IMR-90 (cell line): Measurements from ENCODE around the gene ROR2. TPM values are rescaled to one million over a fixed set of nuclear protein-coding genes. Genes with fewer than 3 reads are reported as not detected.
A peak's percentile ranks its signal among the peaks of the same experiment; 100 is the strongest.

ENCODE experiments used
- ATAC-seq: fragments of 200-7000 bp; cut with Tn5 transposase; 2 replicates; pipeline ENCODE4 v1.9.1; 2020; ENCODE audit warnings: low read depth, mild to moderate bottlenecking, moderate library complexity
- BruUV-seq: library from RNA; stranded (reverse); fragments of 400-500 nt; replicated peaks from 2 replicates; lab custom pipeline; 2021; lab: Mats Ljungman, UMichigan
- CTCF ChIA-PET: fragments of 300-600 bp; formaldehyde crosslinking; extraction: SDS; loops from one replicate; lab custom pipeline; 2021; ENCODE audit warnings: antibody characterized with exemption; lab: Yijun Ruan, JAX
- POLR2A ChIA-PET: fragments of 300-600 bp; sonication (Branson Sonifier 250); formaldehyde crosslinking; loops from one replicate; lab custom pipeline; 2022; ENCODE audit warnings: antibody characterized with exemption; ENCODE audit not compliant: unreplicated experiment; lab: Charles Lee
- DNase-seq: peaks from one replicate; pipeline ENCODE4 v3.0.0; 2013
- H2AFZ ChIP-seq: replicated peaks from 2 replicates; pipeline ENCODE3; 2013; ENCODE audit warnings: low read length, mild to moderate bottlenecking; ENCODE audit not compliant: poor library complexity
- H2AK5ac ChIP-seq: 2 replicates; pipeline ENCODE4 v1.6.1; 2013; ENCODE audit warnings: low read depth, low read length, inconsistent platforms
- H2AK9ac ChIP-seq: replicated peaks from 2 replicates; pipeline ENCODE3; 2013; ENCODE audit warnings: mild to moderate bottlenecking, low read depth, low read length, moderate library complexity; ENCODE audit not compliant: poor library complexity
- H2BK120ac ChIP-seq: 2 replicates; pipeline ENCODE4 v1.6.1; 2013; ENCODE audit warnings: low read depth, low read length, inconsistent platforms
- H2BK15ac ChIP-seq: 3 replicates; pipeline ENCODE4 v1.6.1; 2013; ENCODE audit warnings: low read depth, low read length, inconsistent platforms
- H2BK20ac ChIP-seq: 2 replicates; pipeline ENCODE4 v1.6.1; 2013; ENCODE audit warnings: low read depth, mild to moderate bottlenecking, inconsistent platforms, low read length, moderate library complexity
- H2BK5ac ChIP-seq: 2 replicates; pipeline ENCODE4 v1.6.1; 2013; ENCODE audit warnings: mild to moderate bottlenecking, low read depth, low read length, inconsistent platforms; ENCODE audit not compliant: poor library complexity, severe bottlenecking
- H3K14ac ChIP-seq: replicated peaks from 2 replicates; pipeline ENCODE4 v1.6.1; 2013; ENCODE audit warnings: low read depth, low read length, inconsistent platforms
- H3K18ac ChIP-seq: 2 replicates; pipeline ENCODE4 v1.6.1; 2013; ENCODE audit warnings: low read depth, low read length, control low read depth
- H3K23ac ChIP-seq: 2 replicates; pipeline ENCODE4 v1.6.1; 2013; ENCODE audit warnings: low read depth, low read length, inconsistent platforms
- H3K27ac ChIP-seq: 2 replicates; pipeline ENCODE4 v1.5.1; 2013; ENCODE audit warnings: mild to moderate bottlenecking, control low read depth, low read length; ENCODE audit not compliant: insufficient read depth
- H3K27me3 ChIP-seq: 2 replicates; pipeline ENCODE4 v1.6.1; 2013; ENCODE audit warnings: low read length; ENCODE audit not compliant: control insufficient read depth, insufficient read depth
- H3K36me3 ChIP-seq: 2 replicates; pipeline ENCODE4 v1.6.1; 2013; ENCODE audit warnings: low read length, mixed read lengths; ENCODE audit not compliant: control insufficient read depth, insufficient read depth
- H3K4ac ChIP-seq: 2 replicates; pipeline ENCODE4 v1.6.1; 2013; ENCODE audit warnings: low read depth, low read length, inconsistent platforms
- H3K4me1 ChIP-seq: 2 replicates; pipeline ENCODE4 v1.6.1; 2013; ENCODE audit warnings: low read length, mixed read lengths; ENCODE audit not compliant: control insufficient read depth, insufficient read depth
- H3K4me2 ChIP-seq: 2 replicates; pipeline ENCODE4 v1.6.1; 2013; ENCODE audit warnings: low read depth, mild to moderate bottlenecking, control low read depth, low read length, moderate library complexity
- H3K4me3 ChIP-seq: 2 replicates; pipeline ENCODE4 v1.5.1; 2013; ENCODE audit warnings: low read depth, mild to moderate bottlenecking, control low read depth, low read length, moderate library complexity; ENCODE audit not compliant: insufficient read depth
- H3K56ac ChIP-seq: 2 replicates; pipeline ENCODE4 v1.6.1; 2013; ENCODE audit warnings: low read length, inconsistent platforms; ENCODE audit not compliant: insufficient read depth; ENCODE audit errors: extremely low read depth
- H3K79me1 ChIP-seq, 2 experiments: 2 replicates each; pipeline ENCODE4 v1.6.1; 2013; ENCODE audit warnings: low read length in 2 of 2, inconsistent platforms in 1 of 2, low read depth in 1 of 2
- H3K9ac ChIP-seq: 2 replicates; pipeline ENCODE4 v1.6.1; 2013; ENCODE audit warnings: low read depth, low read length, control low read depth
- H3K9me1 ChIP-seq: 2 replicates; pipeline ENCODE4 v1.6.1; 2013; ENCODE audit warnings: low read length, inconsistent platforms; ENCODE audit not compliant: insufficient read depth
- H3K9me3 ChIP-seq: 2 replicates; pipeline ENCODE4 v1.6.1; 2013; ENCODE audit warnings: low read length; ENCODE audit not compliant: control insufficient read depth, insufficient read depth
- H4K20me1 ChIP-seq: 2 replicates; pipeline ENCODE4 v1.6.1; 2013; ENCODE audit warnings: low read length, inconsistent platforms; ENCODE audit not compliant: insufficient read depth
- H4K5ac ChIP-seq: 2 replicates; pipeline ENCODE4 v1.6.1; 2013; ENCODE audit warnings: mild to moderate bottlenecking, low read depth, low read length, control low read depth
- H4K8ac ChIP-seq, 2 experiments: 2 replicates each; pipeline ENCODE4 v1.6.1; 2013; ENCODE audit warnings: low read depth in 2 of 2, low read length in 2 of 2, control low read depth in 1 of 2, inconsistent platforms in 1 of 2
- H4K91ac ChIP-seq: 2 replicates; pipeline ENCODE4 v1.6.1; 2013; ENCODE audit warnings: low read depth, low read length, inconsistent platforms; ENCODE audit not compliant: insufficient read depth
- FOS ChIP-seq: fragments of 150-350 bp; IDR thresholded peaks from 2 replicates; pipeline ENCODE4 v1.6.1; 2016; ENCODE audit warnings: low read depth, low read length
- MAFK ChIP-seq: IDR thresholded peaks from 2 replicates; pipeline ENCODE4 v1.6.1; 2012; ENCODE audit warnings: low read depth, low read length, improper control_type of control experiment
- WGBS, 2 experiments: methylation state at CpG; one replicate each; pipeline versions ENCODE4 v1.1.5 to v1.1.7; 2013; ENCODE audit warnings: missing lambda C conversion rate in 2 of 2; ENCODE audit not compliant: insufficient read length in 1 of 2; ENCODE audit errors: extremely low coverage in 2 of 2; 5-methylcytosine and 5-hydroxymethylcytosine counted together
- dilution Hi-C: fragments of 300-500 bp; cut with HindIII; formaldehyde crosslinking; loops from one replicate; pipeline ENCODE4 v1.14.3; 2018; ENCODE audit warnings: low sequenced_read_pairs; ENCODE audit not compliant: unreplicated experiment
- in situ Hi-C: fragments of 300-500 bp; cut with MboI; formaldehyde crosslinking; loops from 3 replicates; pipeline ENCODE4 v1.14.3; 2019; ENCODE audit warnings: low sequenced_read_pairs, inconsistent platforms, mixed read lengths
- intact Hi-C: fragments of 100-400 bp; cut with micrococcal nuclease; formaldehyde crosslinking; loops from 2 replicates; pipeline ENCODE4 v1.10.0; 2022
- polyA plus RNA-seq, 3 experiments: library from polyadenylated mRNA; depleted of rRNA; stranded (reverse); fragments of >200 nt; gene quantifications; 2 replicates each; pipeline ENCODE4 v1.2.3, GENCODE V29; 2012; ENCODE audit warnings: low replicate concordance in 1 of 3
- total RNA-seq: library from RNA; depleted of rRNA; stranded (reverse); fragments of >200 nt; gene quantifications from 2 replicates; pipeline ENCODE4 v1.2.3, GENCODE V29; 2012

Gene ROR2
- total and polyA plus RNA-seq, 2 of the 4 experiments (the other 2 are of a cell fraction) = 2.3 to 4.8 TPM

- BruUV-seq = no TSS peak
- dilution Hi-C loops = no loop called here
- no peak overlapping the region for H2AFZ ChIP-seq
- no peak overlapping the region for H2AK9ac ChIP-seq
- CTCF ChIA-PET = interaction anchor here (0.6 to 1.0 kb wide), 2 partner anchors 16 to 150 kb away, joined by 4 to 11 read pairs; no protein-coding TSS in a partner anchor
- H3K56ac ChIP-seq = no peak overlapping the region
- peaks cover 3% of the 10 kb centered on the region; the same call in 1 of the 2 replicates for H4K20me1 ChIP-seq
- H3K9ac ChIP-seq = no peak overlapping the region
- no peak overlapping the region for H2BK20ac ChIP-seq
- peaks cover 0 to 3% of the 10 kb centered on the region in 2 experiments; a peak in 1 of 4 replicates for H3K79me1 ChIP-seq
- H3K18ac ChIP-seq = peak overlapping the region; percentile 42; the same call in 1 of the 2 replicates
- no peak overlapping the region for H4K5ac ChIP-seq
- no peak overlapping the region for H3K27ac ChIP-seq
- H3K27me3 ChIP-seq = no peaks in the 10 kb centered on the region
- no peak overlapping the region for H2BK120ac ChIP-seq
- H4K91ac ChIP-seq = no peak overlapping the region
- no peak overlapping the region; the same call in 2 of the 3 replicates for H2BK15ac ChIP-seq
- H3K36me3 ChIP-seq = no peaks in the 10 kb centered on the region
- no peak overlapping the region for H3K23ac ChIP-seq
- peak; percentile 89 for DNase-seq
- WGBS, 2 experiments = no CpG with 5 or more reads among the region's 4 CpGs
- H3K9me1 ChIP-seq = peaks cover 3% of the 10 kb centered on the region
- no peaks in the 10 kb centered on the region; the same call in 1 of the 2 replicates for H3K9me3 ChIP-seq
- TF ChIP-seq FOS (peak; percentile 62), MAFK (no peak)
- no peak overlapping the region for H4K8ac ChIP-seq
- ATAC-seq = peak; percentile 94
- H3K4me2 ChIP-seq = peak overlapping the region; percentile 100
- no peak overlapping the region for H3K14ac ChIP-seq
- peak overlapping the region; percentile 22 for H2BK5ac ChIP-seq
- no peak overlapping the region for H3K4me3 ChIP-seq
- no peak overlapping the region for H3K4ac ChIP-seq
- POLR2A ChIA-PET = no interaction called here
- intact Hi-C loops = no loop called here
- H3K4me1 ChIP-seq = peaks cover 8% of the 10 kb centered on the region
- no peak overlapping the region for H2AK5ac ChIP-seq
- in situ Hi-C loops = no loop called here
These were observed 159.1 kb downstream of the ROR2 start for GRCh38 chr9:91790917-91791316.
